Prostate gland (tissue), 2 donors: ENCODE data around the gene EDEM3.

Experiments used
- POLR2AphosphoS5 ChIP-seq: sonication (generic); formaldehyde crosslinking; IDR thresholded peaks from one replicate; pipeline ENCODE4 v1.6.1; 2017; ENCODE audit warnings: antibody characterized with exemption
- TF ChIP-seq, protein P1 (sequence below), 4 experiments: fragments of 200-600 bp in 2 of 4; fragments of 450-650 bp in 2 of 4; sonication (generic) in 2 of 4; IDR thresholded peaks; 1 replicate in 3 of 4; 2 replicates in 1 of 4; pipeline ENCODE4 v1.5.1; 2016 to 2019; ENCODE audit warnings: antibody characterized with exemption in 4 of 4, mild to moderate bottlenecking in 2 of 4, moderate library complexity in 2 of 4

GRCh38 chr1:184656221-184656620 lies 98.4 kb downstream of the EDEM3 start:
- TF ChIP-seq, protein P1, sequence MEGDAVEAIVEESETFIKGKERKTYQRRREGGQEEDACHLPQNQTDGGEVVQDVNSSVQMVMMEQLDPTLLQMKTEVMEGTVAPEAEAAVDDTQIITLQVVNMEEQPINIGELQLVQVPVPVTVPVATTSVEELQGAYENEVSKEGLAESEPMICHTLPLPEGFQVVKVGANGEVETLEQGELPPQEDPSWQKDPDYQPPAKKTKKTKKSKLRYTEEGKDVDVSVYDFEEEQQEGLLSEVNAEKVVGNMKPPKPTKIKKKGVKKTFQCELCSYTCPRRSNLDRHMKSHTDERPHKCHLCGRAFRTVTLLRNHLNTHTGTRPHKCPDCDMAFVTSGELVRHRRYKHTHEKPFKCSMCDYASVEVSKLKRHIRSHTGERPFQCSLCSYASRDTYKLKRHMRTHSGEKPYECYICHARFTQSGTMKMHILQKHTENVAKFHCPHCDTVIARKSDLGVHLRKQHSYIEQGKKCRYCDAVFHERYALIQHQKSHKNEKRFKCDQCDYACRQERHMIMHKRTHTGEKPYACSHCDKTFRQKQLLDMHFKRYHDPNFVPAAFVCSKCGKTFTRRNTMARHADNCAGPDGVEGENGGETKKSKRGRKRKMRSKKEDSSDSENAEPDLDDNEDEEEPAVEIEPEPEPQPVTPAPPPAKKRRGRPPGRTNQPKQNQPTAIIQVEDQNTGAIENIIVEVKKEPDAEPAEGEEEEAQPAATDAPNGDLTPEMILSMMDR (IDR thresholded peaks at IDR 0.05): no peak
- TF ChIP-seq POLR2AphosphoS5: no peak
